Medulla oblongata (tissue), 1 donor: Measurements from ENCODE around the gene GPR32.
"Not testable (repeated sequence)": the region's sequence is repeated elsewhere in the genome, so short reads cannot be mapped to it uniquely, and the experiment has no call there.

Source experiments
- DNase-seq: peaks from one replicate; pipeline ENCODE4 v3.0.0-alpha.2; 2015; ENCODE audit errors: extremely low spot score

Gene GPR32

DNA sequence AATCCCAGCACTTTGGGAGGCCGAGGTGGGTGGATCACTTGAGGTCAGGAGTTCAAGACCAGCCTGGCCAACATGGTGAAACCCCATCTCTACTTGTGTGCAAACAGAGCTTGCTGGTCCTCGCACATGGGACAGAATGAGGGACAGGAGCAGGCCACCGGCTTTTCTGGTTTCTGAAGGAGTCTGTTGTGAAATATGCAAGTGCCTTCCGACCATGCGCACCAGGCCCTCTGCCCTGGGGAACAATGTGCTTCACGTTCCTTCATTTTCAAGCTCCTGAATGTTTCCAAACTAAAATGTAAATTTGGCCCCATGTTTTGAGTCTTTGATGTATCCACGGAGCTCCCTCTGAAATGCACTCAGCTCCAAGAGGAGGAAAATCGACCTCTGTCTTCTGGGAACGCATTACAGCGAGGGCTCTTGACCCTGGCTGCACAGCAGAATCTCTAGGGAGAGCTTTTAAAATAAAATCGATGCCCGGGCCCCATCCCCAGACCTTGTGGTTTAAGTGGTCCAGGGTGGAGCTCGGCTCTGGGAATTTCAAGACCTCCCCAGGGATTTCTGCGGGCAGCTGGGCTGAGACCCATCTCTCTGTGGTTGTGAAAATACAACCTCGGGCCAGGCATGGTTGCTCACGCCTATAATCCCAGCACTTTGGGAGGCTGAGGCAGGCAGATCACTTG lies 10.6 kb downstream of the GPR32 start:
- DNase-seq, result no peak

- DNase-seq, result not testable (repeated sequence)
These were observed 13.5 kb downstream of the GPR32 start for GRCh38 chr19:50783848-50784152.

DNA sequence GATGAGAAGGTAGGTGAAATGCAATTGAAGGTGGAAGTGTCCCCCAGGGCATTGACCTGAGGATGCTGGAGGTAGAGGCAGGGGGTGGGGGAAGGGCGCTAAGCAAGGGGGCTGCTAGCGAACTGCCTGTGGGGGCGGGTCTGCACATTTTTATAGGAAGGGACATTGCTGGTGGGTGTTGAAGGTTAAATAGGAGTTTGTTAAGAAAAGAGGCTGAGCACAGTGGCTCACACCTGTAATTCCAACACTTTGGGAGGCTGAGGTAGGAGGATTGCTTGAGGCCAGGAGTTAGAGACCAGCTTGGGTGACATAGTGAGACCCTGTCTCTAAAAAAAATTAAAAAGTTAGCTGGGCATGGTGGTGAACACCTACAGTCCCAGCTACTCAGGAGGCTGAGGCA lies 14.4 kb downstream of the GPR32 start:
- no peak for DNase-seq

DNA sequence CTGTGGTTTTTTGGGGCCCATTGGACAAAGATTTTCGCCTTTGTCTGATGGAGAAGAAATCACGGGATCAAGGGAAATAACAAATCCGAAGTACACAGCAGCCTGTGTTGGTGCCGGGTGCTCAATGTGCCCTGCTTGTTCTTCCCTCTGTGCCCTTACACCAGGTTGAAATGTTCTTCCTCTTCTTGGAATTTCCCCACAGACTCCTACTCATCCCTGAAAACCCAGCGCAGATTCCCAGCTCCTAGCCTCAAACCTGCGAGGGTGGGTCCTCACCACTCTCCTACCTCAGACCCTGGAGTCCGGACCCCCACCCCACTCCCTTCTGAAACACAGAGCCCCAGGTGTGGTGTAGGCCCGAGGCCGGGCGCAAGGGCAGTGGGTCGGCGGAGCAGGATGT lies 15.1 kb downstream of the GPR32 start:
- no peak for DNase-seq

DNA sequence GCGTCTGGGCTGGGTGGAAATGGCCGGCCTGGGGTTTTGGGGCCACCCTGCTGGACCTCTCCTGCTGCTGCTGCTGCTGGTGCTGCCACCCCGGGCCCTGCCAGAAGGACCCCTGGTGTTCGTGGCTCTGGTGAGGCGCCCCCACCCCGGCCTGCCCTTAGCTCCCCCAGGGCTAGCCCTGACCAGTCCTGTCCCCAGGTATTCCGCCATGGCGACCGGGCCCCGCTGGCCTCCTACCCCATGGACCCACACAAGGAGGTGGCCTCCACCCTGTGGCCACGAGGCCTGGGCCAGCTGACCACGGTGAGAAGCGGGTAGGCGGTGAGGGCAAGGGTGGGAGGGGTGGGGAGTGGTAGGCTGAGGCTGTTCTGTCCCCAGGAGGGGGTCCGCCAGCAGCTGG lies 20.1 kb downstream of the GPR32 start, which contains the start of gene ACP4:
TSS of gene ACP4 (plus strand) at position 20 of the 400 bp plus-strand sequence. CDS start at position 20, 0 bp downstream.
- no peak for DNase-seq

GRCh38 chr19:50790922-50791467 lies 20.7 kb downstream of the GPR32 start:
- DNase-seq, result no peak

- DNase-seq, result no peak
These were observed 21.5 kb downstream of the GPR32 start for GRCh38 chr19:50791594-50792271.

- no peak for DNase-seq
These were observed 22.3 kb downstream of the GPR32 start for GRCh38 chr19:50792272-50793250.

GRCh38 chr19:50793558-50794065 lies 23.3 kb downstream of the GPR32 start:
- no peak for DNase-seq

DNA sequence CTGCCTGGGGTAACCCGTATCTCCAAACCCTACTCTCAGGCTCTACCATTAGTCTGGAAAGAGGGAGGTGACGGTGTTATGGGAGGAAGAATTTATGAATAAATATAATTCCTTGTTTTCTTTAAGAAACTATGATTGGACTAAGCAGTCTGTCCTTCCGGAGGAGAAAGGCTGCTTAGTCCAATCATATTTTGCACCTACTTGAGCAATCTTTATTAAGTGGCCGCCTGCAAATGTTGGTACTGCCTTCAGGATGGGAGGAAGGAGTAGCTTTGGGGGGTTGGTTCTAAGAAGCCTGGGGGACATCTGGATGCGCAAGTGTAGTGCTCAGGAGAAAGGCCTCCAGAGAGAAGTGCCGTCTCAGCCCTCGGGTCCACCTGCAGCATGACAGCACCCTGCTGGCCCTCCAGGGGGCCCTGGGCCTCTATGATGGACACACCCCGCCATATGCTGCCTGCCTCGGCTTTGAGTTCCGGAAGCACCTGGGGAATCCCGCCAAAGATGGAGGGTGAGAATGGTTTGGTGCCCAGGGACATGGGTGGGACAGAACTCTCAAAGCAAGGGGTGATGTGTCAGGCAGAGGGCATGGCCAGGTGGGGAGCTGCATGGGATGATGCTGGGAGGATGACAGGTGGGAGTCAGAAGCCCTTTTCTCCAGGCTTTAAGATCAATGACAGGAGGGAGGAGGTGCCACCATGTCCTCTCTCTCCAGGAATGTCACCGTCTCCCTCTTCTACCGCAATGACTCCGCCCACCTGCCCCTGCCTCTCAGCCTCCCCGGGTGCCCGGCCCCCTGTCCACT lies 24.0 kb downstream of the GPR32 start:
- DNase-seq, result no peak

DNA sequence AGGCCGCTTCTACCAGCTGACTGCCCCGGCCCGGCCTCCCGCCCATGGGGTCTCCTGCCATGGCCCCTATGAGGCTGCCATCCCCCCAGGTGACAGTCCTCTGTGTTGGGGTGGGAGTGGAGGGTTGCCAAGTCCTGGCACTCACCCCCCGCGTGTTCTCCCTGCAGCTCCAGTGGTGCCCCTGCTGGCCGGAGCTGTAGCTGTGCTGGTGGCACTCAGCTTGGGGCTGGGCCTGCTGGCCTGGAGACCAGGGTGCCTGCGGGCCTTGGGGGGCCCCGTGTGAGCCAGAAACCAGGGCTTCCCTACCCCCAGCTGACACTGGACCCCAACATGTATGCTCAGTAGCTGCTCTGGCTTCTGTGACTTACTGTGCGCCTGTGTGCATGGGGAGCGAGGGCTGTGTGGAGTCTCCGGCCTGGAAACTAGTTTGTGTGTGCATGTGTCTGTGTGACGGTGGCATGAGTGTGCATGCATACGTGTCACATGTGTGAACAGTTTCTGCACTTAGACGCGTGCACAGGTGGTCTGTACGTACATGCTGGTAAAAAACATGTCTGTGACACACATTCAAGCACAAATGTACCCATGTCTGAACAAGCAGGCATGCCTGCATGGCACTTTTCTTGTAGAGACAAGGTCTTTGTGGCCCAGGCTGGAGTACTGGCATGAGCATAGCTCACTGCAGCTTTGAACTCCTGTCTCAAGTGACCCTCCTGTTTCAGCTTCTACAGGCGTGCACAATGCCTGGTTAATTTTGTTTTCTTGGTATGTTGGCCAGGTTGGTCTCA lies 24.8 kb downstream of the GPR32 start:
- no peak for DNase-seq

DNA sequence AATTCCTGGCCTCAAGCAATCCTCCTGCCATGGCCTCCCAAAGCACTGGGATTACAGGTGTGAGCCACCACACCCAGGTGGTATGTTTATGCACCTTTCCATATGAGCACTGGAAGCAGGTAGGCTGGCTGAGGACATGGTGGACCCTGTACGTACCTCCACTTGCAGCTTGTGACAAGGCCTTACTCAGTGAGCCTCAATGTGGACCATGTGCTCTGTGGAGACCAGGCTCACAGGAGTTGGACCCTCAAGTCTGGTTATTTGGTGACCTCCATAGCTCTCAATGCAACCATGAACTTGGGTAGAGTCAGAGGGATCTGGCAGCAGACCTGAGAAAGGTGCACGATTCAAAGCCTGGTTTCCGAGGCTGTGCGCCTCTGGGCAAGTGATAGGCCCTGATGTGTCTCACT lies 25.4 kb downstream of the GPR32 start:
- DNase-seq, result no peak

- no peak for DNase-seq
These were observed 25.9 kb downstream of the GPR32 start for GRCh38 chr19:50796128-50796633.

GRCh38 chr19:50796634-50797428 lies 26.6 kb downstream of the GPR32 start:
- no peak for DNase-seq

- DNase-seq, result no peak
These were observed 27.1 kb downstream of the GPR32 start for GRCh38 chr19:50797429-50797780.

- DNase-seq, result no peak
These were observed 27.8 kb downstream of the GPR32 start for GRCh38 chr19:50797781-50798658.

- DNase-seq, result no peak
These were observed 28.6 kb downstream of the GPR32 start for GRCh38 chr19:50798659-50799546.
